Keratinocyte (primary cell): ENCODE results near the gene THSD8. TPM values are rescaled to one million over a fixed set of nuclear protein-coding genes. Genes with fewer than 3 reads are reported as not detected.
A peak's percentile ranks its signal among the peaks of the same experiment; 100 is the strongest.

Source experiments
- DNase-seq: peaks from one replicate; pipeline ENCODE4 v3.0.0-alpha.2; 2011; ENCODE audit warnings: low read depth, missing footprints, low spot score
- FAIRE-seq: peaks from 2 replicates; lab custom pipeline; 2011; peaks lifted over from hg19 to GRCh38; lab: Jason Lieb, UNC
- H2AFZ ChIP-seq: 2 replicates; pipeline ENCODE4 v1.6.0; 2012; ENCODE audit warnings: low read length, control low read depth, inconsistent platforms; ENCODE audit not compliant: control insufficient read depth
- H3K27ac ChIP-seq: 2 replicates; pipeline ENCODE4 v1.5.1; 2011; ENCODE audit warnings: low read length; ENCODE audit not compliant: control insufficient read depth, insufficient read depth
- H3K27me3 ChIP-seq: 3 replicates; pipeline ENCODE4 v1.6.0; 2011; ENCODE audit warnings: low read length; ENCODE audit not compliant: control insufficient read depth, insufficient read depth; ENCODE audit errors: extremely low read depth
- H3K36me3 ChIP-seq, 2 experiments: 2 replicates in 1 of 2; 3 replicates in 1 of 2; pipeline ENCODE4 v1.5.1; 2011; ENCODE audit warnings: low read length in 2 of 2, mild to moderate bottlenecking in 1 of 2; ENCODE audit not compliant: control insufficient read depth in 2 of 2, insufficient read depth in 2 of 2; ENCODE audit errors: extremely low read depth in 1 of 2
- H3K4me1 ChIP-seq: 3 replicates; pipeline ENCODE4 v1.5.1; 2011; ENCODE audit warnings: low read length; ENCODE audit not compliant: control insufficient read depth, insufficient read depth; ENCODE audit errors: extremely low read depth
- H3K4me2 ChIP-seq: 3 replicates; pipeline ENCODE4 v1.6.0; 2011; ENCODE audit warnings: low read depth, low read length; ENCODE audit not compliant: control insufficient read depth, insufficient read depth; ENCODE audit errors: extremely low read depth
- H3K4me3 ChIP-seq, 3 experiments: fragments of 200-600 bp in 1 of 3; sonication (generic) in 1 of 3; 2 replicates in 2 of 3; 3 replicates in 1 of 3; pipeline ENCODE4 v1.5.1; 2011 to 2016; ENCODE audit warnings: low read length in 3 of 3, mild to moderate bottlenecking in 3 of 3, control low read depth in 2 of 3, inconsistent platforms in 1 of 3, low read depth in 1 of 3, mixed read lengths in 1 of 3, mixed run types in 1 of 3, moderate library complexity in 1 of 3; ENCODE audit not compliant: control insufficient read depth in 2 of 3, insufficient read depth in 2 of 3; ENCODE audit errors: extremely low read depth in 1 of 3
- H3K79me2 ChIP-seq: 2 replicates; pipeline ENCODE4 v1.6.0; 2012; ENCODE audit warnings: low read length; ENCODE audit not compliant: control insufficient read depth, insufficient read depth
- H3K9ac ChIP-seq: 3 replicates; pipeline ENCODE4 v1.6.0; 2011; ENCODE audit warnings: low read length; ENCODE audit not compliant: control insufficient read depth, insufficient read depth; ENCODE audit errors: extremely low read depth
- H3K9me1 ChIP-seq: 3 replicates; pipeline ENCODE4 v1.6.0; 2011; ENCODE audit warnings: low read length; ENCODE audit not compliant: control insufficient read depth, insufficient read depth; ENCODE audit errors: extremely low read depth
- H3K9me3 ChIP-seq: 2 replicates; pipeline ENCODE4 v1.5.1; 2012; ENCODE audit warnings: low read depth, low read length; ENCODE audit not compliant: control insufficient read depth
- H4K20me1 ChIP-seq: 3 replicates; pipeline ENCODE4 v1.6.0; 2011; ENCODE audit warnings: low read length; ENCODE audit not compliant: control insufficient read depth, insufficient read depth; ENCODE audit errors: extremely low read depth
- EZH2 ChIP-seq: IDR thresholded peaks from one replicate; pipeline ENCODE4 v1.6.1; 2012; ENCODE audit warnings: inconsistent platforms, mild to moderate bottlenecking, low read length, moderate library complexity
- dilution Hi-C: fragments of 300-500 bp; cut with MboI; formaldehyde crosslinking; loops from one replicate; pipeline ENCODE4 v1.7.0; 2020; ENCODE audit warnings: low sequenced_read_pairs; ENCODE audit not compliant: extremely low pct_ligation_motif_present
- polyA plus RNA-seq, 5 experiments: library from polyadenylated mRNA; depleted of rRNA in 3 of 5; stranded (reverse) in 3 of 5; stranded (forward) in 1 of 5; unstranded in 1 of 5; fragments of >200 nt; gene quantifications; 1 replicate in 1 of 5; 2 replicates in 3 of 5; 3 replicates in 1 of 5; pipeline versions ENCODE4 v1.2.1 to v1.2.3, GENCODE V29; 2011 to 2012; ENCODE audit warnings: missing spikeins in 2 of 5, low read depth in 1 of 5, low replicate concordance in 1 of 5
- TF ChIP-seq, protein P1 (sequence below), 3 experiments: IDR thresholded peaks in 1 of 3; conservative IDR thresholded peaks in 1 of 3; optimal IDR thresholded peaks in 1 of 3; 2 replicates in 2 of 3; 3 replicates in 1 of 3; pipeline versions ENCODE3 to v1.5.1; 2011; ENCODE audit warnings: low read length in 3 of 3, mild to moderate bottlenecking in 3 of 3, moderate library complexity in 2 of 3, control low read depth in 1 of 3, inconsistent platforms in 1 of 3; ENCODE audit not compliant: insufficient read depth in 2 of 3; ENCODE audit errors: extremely low read depth in 1 of 3

Gene THSD8
- polyA plus RNA-seq, 1 donor (not counting 4 experiments of a cell fraction or from before 2014, with no cell fraction given): 6.6 TPM

DNA sequence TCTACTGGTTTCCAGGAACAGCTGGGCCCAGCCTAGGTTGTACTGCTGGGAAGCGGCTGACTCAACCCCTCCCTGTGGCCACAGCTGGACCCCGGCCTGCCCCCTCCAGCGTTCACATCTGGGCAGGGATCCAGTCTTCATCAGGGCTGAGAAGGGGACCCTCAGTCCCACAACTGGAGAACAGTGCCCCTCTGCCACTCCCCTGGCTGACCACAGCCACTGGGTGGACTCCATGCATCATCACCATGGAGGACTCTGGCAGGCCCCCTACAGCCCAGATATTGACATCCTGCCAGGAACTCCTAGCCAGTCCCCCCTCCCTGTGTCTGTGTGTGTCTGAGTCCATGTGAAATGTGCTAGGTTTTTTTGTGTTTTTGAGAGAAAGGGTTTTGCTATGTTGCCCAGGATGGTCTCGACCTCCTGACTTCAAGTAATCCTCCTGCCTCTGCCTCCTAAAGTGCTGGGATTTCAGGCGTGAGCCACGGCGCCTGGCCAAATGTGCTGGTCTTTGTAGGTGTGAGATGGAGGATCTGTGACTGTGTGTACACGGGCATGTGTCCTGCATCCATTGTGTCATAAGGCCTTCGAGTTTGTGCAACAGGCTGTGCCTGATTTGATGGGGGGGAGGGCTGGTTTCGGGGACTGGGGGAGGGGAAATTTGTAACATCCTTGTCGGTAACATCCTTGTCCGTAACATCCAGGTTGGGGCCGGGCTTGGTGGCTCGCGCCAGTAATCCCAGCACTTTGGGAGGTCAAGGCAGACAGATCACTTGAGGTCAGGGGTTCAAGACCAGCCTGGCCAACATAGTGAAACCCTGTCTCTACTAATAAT lies 22.5 kb upstream of the THSD8 start:
- Histone ChIP-seq H3K4me1 (peaks cover 48% of the 10 kb centered on the region), H3K27ac (peak overlapping the region; percentile 85), H4K20me1 (no peaks in the 10 kb centered on the region), H3K9me3 (no peaks in the 10 kb centered on the region), H3K79me2 (peaks cover 3% of the 10 kb centered on the region), H3K27me3 (no peaks in the 10 kb centered on the region), H3K4me2 (peak overlapping the region; percentile 93), H2AFZ (peak overlapping the region; percentile 73), H3K9me1 (no peaks in the 10 kb centered on the region), H3K9ac (peak overlapping the region; percentile 79), H3K36me3 (peaks cover under 1 to 4% of the 10 kb centered on the region in 2 experiments), H3K4me3 (peak overlapping the region; percentile 57 to 86 (median 76))
- FAIRE-seq (no peak), DNase-seq (no peak)
- TF ChIP-seq, protein P1, sequence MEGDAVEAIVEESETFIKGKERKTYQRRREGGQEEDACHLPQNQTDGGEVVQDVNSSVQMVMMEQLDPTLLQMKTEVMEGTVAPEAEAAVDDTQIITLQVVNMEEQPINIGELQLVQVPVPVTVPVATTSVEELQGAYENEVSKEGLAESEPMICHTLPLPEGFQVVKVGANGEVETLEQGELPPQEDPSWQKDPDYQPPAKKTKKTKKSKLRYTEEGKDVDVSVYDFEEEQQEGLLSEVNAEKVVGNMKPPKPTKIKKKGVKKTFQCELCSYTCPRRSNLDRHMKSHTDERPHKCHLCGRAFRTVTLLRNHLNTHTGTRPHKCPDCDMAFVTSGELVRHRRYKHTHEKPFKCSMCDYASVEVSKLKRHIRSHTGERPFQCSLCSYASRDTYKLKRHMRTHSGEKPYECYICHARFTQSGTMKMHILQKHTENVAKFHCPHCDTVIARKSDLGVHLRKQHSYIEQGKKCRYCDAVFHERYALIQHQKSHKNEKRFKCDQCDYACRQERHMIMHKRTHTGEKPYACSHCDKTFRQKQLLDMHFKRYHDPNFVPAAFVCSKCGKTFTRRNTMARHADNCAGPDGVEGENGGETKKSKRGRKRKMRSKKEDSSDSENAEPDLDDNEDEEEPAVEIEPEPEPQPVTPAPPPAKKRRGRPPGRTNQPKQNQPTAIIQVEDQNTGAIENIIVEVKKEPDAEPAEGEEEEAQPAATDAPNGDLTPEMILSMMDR (optimal IDR thresholded peaks at IDR 0.05 in 1 of 3, IDR thresholded peaks at IDR 0.05 in 1 of 3, conservative IDR thresholded peaks at IDR 0.05 in 1 of 3; ENCODE audit: extremely low read depth in 1 of 3, insufficient read depth in 2 of 3, low read length in 3 of 3): no peak
- no peak for TF ChIP-seq EZH2
- dilution Hi-C loops: no loop called here

DNA sequence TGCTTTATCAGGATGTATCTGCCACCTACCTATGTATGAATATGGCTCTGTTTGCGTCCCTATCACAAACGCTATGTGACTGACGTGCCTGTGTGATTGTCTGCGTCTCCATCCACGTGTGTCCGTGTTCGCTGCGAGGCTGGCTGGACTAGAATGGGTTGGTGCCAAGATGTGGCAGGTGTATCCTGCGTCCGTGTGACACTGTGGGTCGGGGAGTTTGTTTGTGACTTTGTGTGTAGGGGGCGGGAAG lies 19.8 kb upstream of the THSD8 start:
- H3K79me2 ChIP-seq: no peaks in the 10 kb centered on the region
- H3K4me3 ChIP-seq: peak overlapping the region; percentile 34 to 49 (median 40)
- H2AFZ ChIP-seq: peak overlapping the region; percentile 60
- H3K9me3 ChIP-seq: no peaks in the 10 kb centered on the region
- H3K9ac ChIP-seq: peak overlapping the region; percentile 73
- no peaks in the 10 kb centered on the region for H3K27me3 ChIP-seq
- H3K4me1 ChIP-seq: peaks cover 71% of the 10 kb centered on the region
- no peaks in the 10 kb centered on the region for H3K36me3 ChIP-seq
- H3K27ac ChIP-seq: peak overlapping the region; percentile 81
- no peaks in the 10 kb centered on the region for H3K9me1 ChIP-seq
- FAIRE-seq: no peak
- TF ChIP-seq, protein P1 (optimal IDR thresholded peaks at IDR 0.05 in 1 of 3, IDR thresholded peaks at IDR 0.05 in 1 of 3, conservative IDR thresholded peaks at IDR 0.05 in 1 of 3; ENCODE audit: extremely low read depth in 1 of 3, insufficient read depth in 2 of 3, low read length in 3 of 3): no peak
- TF ChIP-seq EZH2: no peak
- dilution Hi-C loops: no loop called here
- H3K4me2 ChIP-seq: peak overlapping the region; percentile 88
- H4K20me1 ChIP-seq: no peaks in the 10 kb centered on the region
- DNase-seq: no peak
